ENCODE results near the gene OR6B2. TPM values are rescaled to one million over a fixed set of nuclear protein-coding genes. Genes with fewer than 3 reads are reported as not detected.

OR6B2 gene
- total and polyA plus RNA-seq, 4 donors, result not detected

DNA sequence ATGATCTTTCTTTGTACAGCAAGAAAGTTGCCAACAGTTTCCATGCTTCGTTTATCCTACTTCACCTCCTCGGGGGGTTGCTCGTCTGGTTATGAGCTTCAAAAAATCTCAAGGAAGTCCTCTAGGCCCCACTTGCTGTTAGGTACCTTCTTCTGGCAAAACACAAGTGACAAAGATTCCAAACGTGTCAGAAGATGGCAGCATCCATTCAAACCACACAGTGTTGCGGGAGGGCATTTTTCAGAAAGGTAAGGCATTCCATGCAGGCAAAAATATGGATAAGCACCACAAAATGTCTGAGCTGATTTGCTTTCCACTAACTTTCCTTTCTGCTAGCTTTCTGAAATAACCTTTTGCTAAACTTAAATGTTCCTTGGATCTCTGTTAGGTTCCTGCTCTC lies 36.3 kb upstream of the OR6B2 start:
- H3K27ac ChIP-seq (ENCODE audit: low read depth in 1 of 2, low read length in 2 of 2), result no peak overlapping the region
- H3K9me3 ChIP-seq (ENCODE audit: control insufficient read depth in 4 of 4, low read length in 3 of 4), result no peaks in the 10 kb centered on the region
- no peak for TF ChIP-seq JUND (IDR thresholded peaks at IDR 0.05)
- TF ChIP-seq, protein P1, sequence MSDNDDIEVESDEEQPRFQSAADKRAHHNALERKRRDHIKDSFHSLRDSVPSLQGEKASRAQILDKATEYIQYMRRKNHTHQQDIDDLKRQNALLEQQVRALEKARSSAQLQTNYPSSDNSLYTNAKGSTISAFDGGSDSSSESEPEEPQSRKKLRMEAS (IDR thresholded peaks at IDR 0.05), result no peak
- TF ChIP-seq RXRA (IDR thresholded peaks at IDR 0.05), result no peak
- no peak for TF ChIP-seq TAF1 (conservative IDR thresholded peaks at IDR 0.05)
- no peak for TF ChIP-seq NR2F2 (IDR thresholded peaks at IDR 0.05)
- TF ChIP-seq GABPA (IDR thresholded peaks at IDR 0.05 in 1 of 2, conservative IDR thresholded peaks at IDR 0.05 in 1 of 2), result no peak
- no peak for TF ChIP-seq CTCF (IDR thresholded peaks at IDR 0.05; ENCODE audit: low read depth, low read length, missing input control)
- no peak for TF ChIP-seq FOXA2 (IDR thresholded peaks at IDR 0.05)
- no peak for TF ChIP-seq YY1 (IDR thresholded peaks at IDR 0.05)
- no peak for TF ChIP-seq ATF3 (IDR thresholded peaks at IDR 0.05)
- no peak for TF ChIP-seq FOXA1 (IDR thresholded peaks at IDR 0.05)
- no peaks in the 10 kb centered on the region for H3K36me3 ChIP-seq (ENCODE audit: control insufficient read depth in 4 of 4, insufficient read depth in 3 of 4, low read depth in 1 of 4, low read length in 3 of 4)
- no peaks in the 10 kb centered on the region for H3K4me1 ChIP-seq (ENCODE audit: control insufficient read depth in 4 of 4, insufficient read depth in 4 of 4, low read length in 3 of 4)
- H3K4me3 ChIP-seq (ENCODE audit: low read depth in 1 of 3, low read length in 3 of 3), result no peak overlapping the region
- H3K27me3 ChIP-seq (ENCODE audit: control insufficient read depth in 4 of 4, insufficient read depth in 4 of 4, low read length in 3 of 4), result no peaks in the 10 kb centered on the region
- no peak for DNase-seq (ENCODE audit: low spot score)
- 68% methylated on average over 5 of the region's 5 CpGs for WGBS
- H3K9ac ChIP-seq (ENCODE audit: low read depth in 1 of 2, low read length in 2 of 2), result no peak overlapping the region

GRCh38 chr2:240064898-240065297 lies 34.7 kb upstream of the OR6B2 start:
- WGBS, result 82% methylated on average over 4 of the region's 4 CpGs
- Histone ChIP-seq H3K4me1 (ENCODE audit: control insufficient read depth in 4 of 4, insufficient read depth in 4 of 4, low read length in 3 of 4) (no peaks in the 10 kb centered on the region), H3K27ac (ENCODE audit: low read depth in 1 of 2, low read length in 2 of 2) (no peak overlapping the region), H3K4me3 (ENCODE audit: low read depth in 1 of 3, low read length in 3 of 3) (no peak overlapping the region), H3K9me3 (ENCODE audit: control insufficient read depth in 4 of 4, low read length in 3 of 4) (no peaks in the 10 kb centered on the region), H3K36me3 (ENCODE audit: control insufficient read depth in 4 of 4, insufficient read depth in 3 of 4, low read depth in 1 of 4, low read length in 3 of 4) (no peaks in the 10 kb centered on the region), H3K9ac (ENCODE audit: low read depth in 1 of 2, low read length in 2 of 2) (no peak overlapping the region), H3K27me3 (ENCODE audit: control insufficient read depth in 4 of 4, insufficient read depth in 4 of 4, low read length in 3 of 4) (no peaks in the 10 kb centered on the region)
- no peak for DNase-seq (ENCODE audit: low spot score)
- TF ChIP-seq RAD21 (IDR thresholded peaks at IDR 0.05), result no peak
- no peak for TF ChIP-seq FOXA1 (IDR thresholded peaks at IDR 0.05)
- no peak for TF ChIP-seq ZBTB33 (IDR thresholded peaks at IDR 0.05)
- no peak for TF ChIP-seq REST (IDR thresholded peaks at IDR 0.05)
- no peak for TF ChIP-seq ATF3 (IDR thresholded peaks at IDR 0.05)
- TF ChIP-seq CTCF (IDR thresholded peaks at IDR 0.05; ENCODE audit: low read depth, low read length, missing input control), result no peak
- no peak for TF ChIP-seq HNF4G (IDR thresholded peaks at IDR 0.05)
- TF ChIP-seq, protein P1 (IDR thresholded peaks at IDR 0.05), result no peak
- TF ChIP-seq NR2F2 (IDR thresholded peaks at IDR 0.05), result no peak
- TF ChIP-seq EGR1 (IDR thresholded peaks at IDR 0.05; ENCODE audit: low read depth in 2 of 2), result no peak
- TF ChIP-seq SP1 (IDR thresholded peaks at IDR 0.05), result no peak
- TF ChIP-seq RXRA (IDR thresholded peaks at IDR 0.05), result no peak
- no peak for TF ChIP-seq TAF1 (conservative IDR thresholded peaks at IDR 0.05)

Data from liver (tissue), 9 donors.